CD4-positive, alpha-beta T cell treated with Interleukin-2 at 100 ng/mL for 4 hours (primary cell): Measurements from ENCODE around the gene KCNJ15.

ENCODE experiments used
- DNase-seq: peaks from one replicate; pipeline ENCODE4 v3.0.0-alpha.2; 2020; ENCODE audit warnings: low spot score

KCNJ15 gene

GRCh38 chr21:38326899-38327298, 70.1 kb downstream of the KCNJ15 start:
- no peak for DNase-seq

GRCh38 chr21:38327984-38328383, 71.2 kb downstream of the KCNJ15 start:
- no peak for DNase-seq

- no peak for DNase-seq
Measured at GRCh38 chr21:38329162-38329561, 72.4 kb downstream of the KCNJ15 start.

GRCh38 chr21:38330666-38331065, 73.9 kb downstream of the KCNJ15 start:
- no peak for DNase-seq

GRCh38 chr21:38333301-38334272, 76.8 kb downstream of the KCNJ15 start:
- DNase-seq, result no peak

- DNase-seq, result no peak
Measured at GRCh38 chr21:38334866-38335265, 78.1 kb downstream of the KCNJ15 start.

- no peak for DNase-seq
Measured at GRCh38 chr21:38337793-38338192, 81.0 kb downstream of the KCNJ15 start.

GRCh38 chr21:38340131-38340530, 83.3 kb downstream of the KCNJ15 start:
- DNase-seq, result no peak

- DNase-seq, result no peak
Measured at GRCh38 chr21:38341546-38342012, 84.8 kb downstream of the KCNJ15 start.

- no peak for DNase-seq
Measured at GRCh38 chr21:38342739-38343138, 85.9 kb downstream of the KCNJ15 start.

GRCh38 chr21:38343691-38344090, 86.9 kb downstream of the KCNJ15 start:
- DNase-seq, result no peak

- no peak for DNase-seq
Measured at GRCh38 chr21:38346286-38346685, 89.5 kb downstream of the KCNJ15 start.

- no peak for DNase-seq
Measured at GRCh38 chr21:38349111-38349746, 92.4 kb downstream of the KCNJ15 start.

- DNase-seq, result no peak
Measured at GRCh38 chr21:38349977-38350376, 93.2 kb downstream of the KCNJ15 start.

GRCh38 chr21:38350684-38351083, 93.9 kb downstream of the KCNJ15 start:
- no peak for DNase-seq

GRCh38 chr21:38351176-38351959, 94.6 kb downstream of the KCNJ15 start:
- DNase-seq, result no peak

- DNase-seq, result no peak
Measured at GRCh38 chr21:38351961-38352521, 95.2 kb downstream of the KCNJ15 start.

GRCh38 chr21:38352536-38353219, 95.9 kb downstream of the KCNJ15 start:
- peak; percentile 6 for DNase-seq

GRCh38 chr21:38354231-38354630, 97.4 kb downstream of the KCNJ15 start:
- no peak for DNase-seq

- DNase-seq, result no peak
Measured at GRCh38 chr21:38354746-38355145, 98.0 kb downstream of the KCNJ15 start.

GRCh38 chr21:38355353-38355752, 98.6 kb downstream of the KCNJ15 start:
- no peak for DNase-seq
